Activated CD8-positive, alpha-beta T cell treated with anti-CD3 and anti-CD28 coated beads, Interleukin-2, amount 10 ng/mL, durations not matched to agents 7 days and 5 days (primary cell): ENCODE results near the gene ESRRA. TPM values are rescaled to one million over a fixed set of nuclear protein-coding genes. Genes with fewer than 3 reads are reported as not detected.

Experiments used
- ATAC-seq: fragments of 150-1000 bp; cut with Tn5 transposase; one replicate; pipeline ENCODE4 v1.10.0; 2021; ENCODE audit warnings: moderate library complexity
- CTCF ChIA-PET: fragments of 350-600 bp; sonication (Branson Sonifier 250); formaldehyde crosslinking; loops from one replicate; lab custom pipeline; 2021; ENCODE audit warnings: antibody characterized with exemption; lab: Charles Lee
- POLR2A ChIA-PET: fragments of 350-600 bp; sonication (Branson Sonifier 250); formaldehyde crosslinking; loops from one replicate; lab custom pipeline; 2021; ENCODE audit warnings: antibody characterized with exemption; lab: Charles Lee
- DNase-seq: peaks from one replicate; pipeline ENCODE4 v3.0.0-alpha.2; 2020
- H3K27ac Mint-ChIP-seq: one replicate; pipeline ENCODE4 v1.8.0; 2021; ENCODE audit warnings: mild to moderate bottlenecking, mixed read lengths
- H3K27me3 Mint-ChIP-seq: one replicate; pipeline ENCODE4 v1.8.0; 2021; ENCODE audit warnings: low read depth, mixed read lengths
- H3K36me3 Mint-ChIP-seq: one replicate; pipeline ENCODE4 v1.8.0; 2021; ENCODE audit warnings: low read depth, mixed read lengths
- H3K4me1 Mint-ChIP-seq: one replicate; pipeline ENCODE4 v1.8.0; 2021; ENCODE audit warnings: low read depth, mixed read lengths
- H3K4me3 Mint-ChIP-seq: one replicate; pipeline ENCODE4 v1.8.0; 2021; ENCODE audit warnings: mild to moderate bottlenecking, mixed read lengths
- H3K9me3 Mint-ChIP-seq: one replicate; pipeline ENCODE4 v1.8.0; 2022; ENCODE audit warnings: mixed read lengths; ENCODE audit not compliant: insufficient read depth
- total RNA-seq, 2 experiments: library from RNA; stranded (reverse); gene quantifications; one replicate each; pipeline ENCODE4 v1.2.3, GENCODE V29; 2021

ESRRA gene
- total RNA-seq, 2 experiments from 2014 or later: 42.7 to 43.2 TPM

- Mint-ChIP-seq H3K27me3 (peaks cover 82% of the 10 kb centered on the region), H3K27ac (no peak overlapping the region), H3K4me1 (peaks cover 26% of the 10 kb centered on the region), H3K36me3 (no peaks in the 10 kb centered on the region), H3K4me3 (no peak overlapping the region), H3K9me3 (no peaks in the 10 kb centered on the region)
- ATAC-seq (no peak), DNase-seq (no peak)
- POLR2A ChIA-PET: interaction anchor here (1.1 kb wide), 1 partner anchor 11 kb away, joined by 5 read pairs; the partner anchor contains the start of gene GPR137
- CTCF ChIA-PET: interaction anchor here (1.2 to 4.1 kb wide), 3 partner anchors 8 to 151 kb away, joined by 3 to 21 read pairs (median 3); partner anchors contain the start of gene ESRRA
Measured at GRCh38 chr11:64296236-64296635, 9.1 kb upstream of the ESRRA start.

GRCh38 chr11:64296830-64297698 is 8.3 kb upstream of the ESRRA start:
- Mint-ChIP-seq H3K9me3 (no peaks in the 10 kb centered on the region), H3K4me1 (peaks cover 29% of the 10 kb centered on the region), H3K36me3 (no peaks in the 10 kb centered on the region), H3K27ac (no peak overlapping the region), H3K4me3 (no peak overlapping the region), H3K27me3 (peaks cover 82% of the 10 kb centered on the region)
- no peak for DNase-seq
- no peak for ATAC-seq
- ChIA-PET POLR2A (interaction anchor here (0.8 to 1.1 kb wide), 2 partner anchors 12 to 90 kb away, joined by 3 to 5 read pairs; partner anchors contain the start of gene GPR137), CTCF (interaction anchor here (1.0 to 4.1 kb wide), 4 partner anchors 7 to 151 kb away, joined by 3 to 21 read pairs (median 3); partner anchors contain the start of genes ESRRA and FERMT3)

- H3K27ac Mint-ChIP-seq: no peak overlapping the region
- H3K4me3 Mint-ChIP-seq: no peak overlapping the region
- ChIA-PET CTCF (interaction anchor here (1.0 kb wide), 1 partner anchor 91 kb away, joined by 3 read pairs; the partner anchor contains the start of gene FERMT3), POLR2A (interaction anchor here (0.8 kb wide), 1 partner anchor 91 kb away, joined by 3 read pairs; no protein-coding TSS in a partner anchor)
- H3K36me3 Mint-ChIP-seq: no peaks in the 10 kb centered on the region
- no peak for DNase-seq
- H3K27me3 Mint-ChIP-seq: peaks cover 76% of the 10 kb centered on the region
- H3K9me3 Mint-ChIP-seq: no peaks in the 10 kb centered on the region
- no peak for ATAC-seq
- H3K4me1 Mint-ChIP-seq: peaks cover 27% of the 10 kb centered on the region
Measured at GRCh38 chr11:64297699-64298358, 7.5 kb upstream of the ESRRA start.

GRCh38 chr11:64298966-64299846 is 6.1 kb upstream of the ESRRA start:
- CTCF ChIA-PET: no interaction called here
- Mint-ChIP-seq H3K27ac (no peak overlapping the region), H3K4me1 (peaks cover 35% of the 10 kb centered on the region), H3K27me3 (peaks cover 64% of the 10 kb centered on the region), H3K9me3 (no peaks in the 10 kb centered on the region), H3K36me3 (no peaks in the 10 kb centered on the region), H3K4me3 (no peak overlapping the region)
- ATAC-seq (no peak), DNase-seq (no peak)
- POLR2A ChIA-PET: no interaction called here

- H3K36me3 Mint-ChIP-seq: no peaks in the 10 kb centered on the region
- POLR2A ChIA-PET: interaction anchor here (5.3 kb wide), 1 partner anchor 30 kb away, joined by 42 read pairs; no protein-coding TSS in a partner anchor
Measured at GRCh38 chr11:64299847-64300648, 5.3 kb upstream of the ESRRA start, which contains the start of gene CATSPERZ. CATSPERZ (plus strand) TSS chr11:64300358; CDS start chr11:64300411, 53 bp downstream.

GRCh38 chr11:64303109-64304031 is 2.0 kb upstream of the ESRRA start:
- peaks cover 25% of the 10 kb centered on the region for H3K27me3 Mint-ChIP-seq
- ATAC-seq (no peak), DNase-seq (no peak)
- ChIA-PET POLR2A (interaction anchor here (0.9 to 5.5 kb wide), 9 partner anchors 10 to 117 kb away, joined by 3 to 42 read pairs (median 14); partner anchors contain the start of genes BAD, FERMT3, GPR137 and PRDX5), CTCF (interaction anchor here (1.1 to 5.8 kb wide), 18 partner anchors 9 to 302 kb away, joined by 3 to 165 read pairs (median 16); partner anchors contain the start of genes BAD, CCDC88B, FERMT3 and GPR137)
- H3K36me3 Mint-ChIP-seq: peaks cover 13% of the 10 kb centered on the region
- peaks cover 52% of the 10 kb centered on the region for H3K4me1 Mint-ChIP-seq
- H3K27ac Mint-ChIP-seq: peak overlapping the region; percentile 99
- H3K4me3 Mint-ChIP-seq: peak overlapping the region; percentile 88
- no peaks in the 10 kb centered on the region for H3K9me3 Mint-ChIP-seq

More at GRCh38 chr11:64299847-64300648, 5.3 kb upstream of the ESRRA start, which contains the start of gene CATSPERZ:
- CTCF ChIA-PET: interaction anchor here (0.8 to 5.8 kb wide), 13 partner anchors 14 to 114 kb away, joined by 3 to 165 read pairs (median 11); partner anchors contain the start of genes BAD, FERMT3, GPR137 and NUDT22
- Mint-ChIP-seq H3K27ac (no peak within 1 kb of the TSS), H3K9me3 (no peaks in the 10 kb centered on the region), H3K4me1 (peaks cover 38% of the 10 kb centered on the region), H3K4me3 (peak within 1 kb of the TSS; percentile 45), H3K27me3 (peaks cover 58% of the 10 kb centered on the region)
- DNase-seq (no peak), ATAC-seq (no peak)

- Mint-ChIP-seq H3K4me3 (peak overlapping the region; percentile 88), H3K9me3 (no peaks in the 10 kb centered on the region), H3K36me3 (peaks cover 13% of the 10 kb centered on the region), H3K4me1 (peaks cover 52% of the 10 kb centered on the region), H3K27me3 (peaks cover 21% of the 10 kb centered on the region), H3K27ac (peak overlapping the region; percentile 99)
- POLR2A ChIA-PET: interaction anchor here (0.9 to 5.5 kb wide), 9 partner anchors 11 to 118 kb away, joined by 3 to 42 read pairs (median 14); partner anchors contain the start of genes BAD, FERMT3, GPR137 and PRDX5
- DNase-seq (no peak), ATAC-seq (no peak)
- CTCF ChIA-PET: interaction anchor here (1.0 to 5.8 kb wide), 23 partner anchors 9 to 303 kb away, joined by 3 to 165 read pairs (median 12); partner anchors contain the start of genes BAD, CCDC88B, DNAJC4 and FERMT3
Measured at GRCh38 chr11:64304032-64304315, 1.4 kb upstream of the ESRRA start.

- Mint-ChIP-seq H3K4me1 (peaks cover 52% of the 10 kb centered on the region), H3K4me3 (peak overlapping the region; percentile 88), H3K27me3 (peaks cover 15% of the 10 kb centered on the region), H3K36me3 (peaks cover 15% of the 10 kb centered on the region), H3K27ac (peak overlapping the region; percentile 99), H3K9me3 (no peaks in the 10 kb centered on the region)
- ChIA-PET CTCF (interaction anchor here (0.7 to 5.8 kb wide), 27 partner anchors 9 to 466 kb away, joined by 3 to 165 read pairs (median 9); partner anchors contain the start of genes BAD, CCDC88B, DNAJC4 and FERMT3), POLR2A (interaction anchor here (0.9 to 5.5 kb wide), 13 partner anchors 11 to 119 kb away, joined by 3 to 42 read pairs (median 5); partner anchors contain the start of genes BAD, FERMT3, GPR137 and NUDT22)
- DNase-seq (peak; percentile 97), ATAC-seq (peak; percentile 45)
Measured at GRCh38 chr11:64304316-64305072, 830 bp upstream of the ESRRA start.
